Neural progenitor cell (in vitro differentiated cells): Measurements from ENCODE around the gene VRK2. TPM values are rescaled to one million over a fixed set of nuclear protein-coding genes. Genes with fewer than 3 reads are reported as not detected.

Experiments used
- DNase-seq: peaks from one replicate; pipeline ENCODE4 v3.0.0-alpha.2; 2016; ENCODE audit warnings: low spot score
- H2AFZ ChIP-seq: fragments of 200-600 bp; sonication (generic); replicated peaks from 2 replicates; pipeline ENCODE4 v1.6.1; 2016; ENCODE audit warnings: antibody characterized with exemption
- H3F3A ChIP-seq: fragments of 200-600 bp; sonication (generic); 2 replicates; pipeline ENCODE4 v1.6.1; 2016; ENCODE audit warnings: antibody characterized with exemption, low read depth
- H3K27ac ChIP-seq: fragments of 200-600 bp; sonication (generic); 2 replicates; pipeline ENCODE4 v1.5.1; 2016; ENCODE audit warnings: mild to moderate bottlenecking
- H3K27me3 ChIP-seq: fragments of 200-600 bp; sonication (generic); 2 replicates; pipeline ENCODE4 v1.6.1; 2016; ENCODE audit warnings: mild to moderate bottlenecking, moderate library complexity
- H3K36me3 ChIP-seq: fragments of 200-600 bp; sonication (generic); 2 replicates; pipeline ENCODE4 v1.5.1; 2016
- H3K4me1 ChIP-seq: fragments of 200-600 bp; sonication (generic); 2 replicates; pipeline ENCODE4 v1.6.1; 2016; ENCODE audit warnings: mixed run types
- H3K4me2 ChIP-seq: fragments of 200-600 bp; sonication (generic); 2 replicates; pipeline ENCODE4 v1.6.1; 2016
- H3K4me3 ChIP-seq: fragments of 200-600 bp; sonication (generic); 2 replicates; pipeline ENCODE4 v1.5.1; 2016
- H3K79me2 ChIP-seq: fragments of 200-600 bp; sonication (generic); 2 replicates; pipeline ENCODE4 v1.6.1; 2016; ENCODE audit warnings: low read depth
- H3K9ac ChIP-seq: fragments of 200-600 bp; sonication (generic); 2 replicates; pipeline ENCODE4 v1.6.1; 2016
- H3K9me3 ChIP-seq: fragments of 200-600 bp; sonication (generic); 2 replicates; pipeline ENCODE4 v1.5.1; 2016; ENCODE audit warnings: low read depth
- H4K20me1 ChIP-seq: fragments of 200-600 bp; sonication (generic); 2 replicates; pipeline ENCODE4 v1.6.1; 2016; ENCODE audit warnings: low read depth
- H3K27ac Mint-ChIP-seq: 3 replicates; pipeline ENCODE4 v1.8.0; 2021; ENCODE audit warnings: mixed read lengths
- H3K27me3 Mint-ChIP-seq: 2 replicates; pipeline ENCODE4 v1.8.0; 2022; ENCODE audit warnings: low read depth, mild to moderate bottlenecking, inconsistent platforms, moderate library complexity, mixed read lengths; ENCODE audit not compliant: insufficient read depth
- H3K36me3 Mint-ChIP-seq: 3 replicates; pipeline ENCODE4 v1.8.0; 2021; ENCODE audit warnings: mixed read lengths
- H3K4me1 Mint-ChIP-seq: 3 replicates; pipeline ENCODE4 v1.8.0; 2021; ENCODE audit warnings: mixed read lengths
- H3K4me3 Mint-ChIP-seq: 3 replicates; pipeline ENCODE4 v1.8.0; 2021; ENCODE audit warnings: mild to moderate bottlenecking, moderate library complexity, mixed read lengths
- H3K9me3 Mint-ChIP-seq: 3 replicates; pipeline ENCODE4 v1.8.0; 2020; ENCODE audit warnings: mixed read lengths
- CTCF ChIP-seq: fragments of 200-600 bp; sonication (generic); IDR thresholded peaks from 2 replicates; pipeline ENCODE4 v1.5.1; 2017; ENCODE audit warnings: antibody characterized with exemption, mild to moderate bottlenecking
- EZH2 ChIP-seq: fragments of 200-600 bp; sonication (generic); IDR thresholded peaks from 2 replicates; pipeline ENCODE4 v1.6.1; 2017; ENCODE audit warnings: antibody characterized with exemption, mild to moderate bottlenecking, moderate library complexity
- EZH2phosphoT487 ChIP-seq: fragments of 200-600 bp; sonication (generic); IDR thresholded peaks from 2 replicates; pipeline ENCODE4 v1.6.1; 2017; ENCODE audit warnings: antibody characterized with exemption
- total RNA-seq: library from RNA; depleted of rRNA; stranded (reverse); fragments of >200 nt; gene quantifications from 2 replicates; pipeline ENCODE4 v1.2.3, GENCODE V29; 2015; ENCODE audit warnings: low replicate concordance

VRK2 gene
- total RNA-seq, 1 donor from 2014 or later, result 39.2 TPM

GRCh38 chr2:58032764-58033080, 13.9 kb upstream of the VRK2 start:
- H3K27me3 Mint-ChIP-seq, result no peaks in the 10 kb centered on the region

GRCh38 chr2:58033530-58033929, 13.1 kb upstream of the VRK2 start:
- no peaks in the 10 kb centered on the region for H3K27me3 ChIP-seq
- H3F3A ChIP-seq, result no peaks in the 10 kb centered on the region

More at GRCh38 chr2:58032764-58033080, 13.9 kb upstream of the VRK2 start:
- Histone ChIP-seq H3K36me3 (no peaks in the 10 kb centered on the region), H3K4me1 (no peaks in the 10 kb centered on the region), H3K27me3 (no peaks in the 10 kb centered on the region), H3K4me2 (no peak overlapping the region), H2AFZ (no peak overlapping the region), H3K9me3 (no peaks in the 10 kb centered on the region), H3K79me2 (no peaks in the 10 kb centered on the region), H3K4me3 (no peak overlapping the region), H3K27ac (no peak overlapping the region), H3K9ac (no peak overlapping the region), H3F3A (no peaks in the 10 kb centered on the region), H4K20me1 (no peaks in the 10 kb centered on the region)
- H3K36me3 Mint-ChIP-seq, result no peaks in the 10 kb centered on the region
- no peak for DNase-seq
- no peaks in the 10 kb centered on the region for H3K9me3 Mint-ChIP-seq
- no peak overlapping the region for H3K27ac Mint-ChIP-seq
- H3K4me3 Mint-ChIP-seq, result no peak overlapping the region
- TF ChIP-seq CTCF, result no peak
- no peak for TF ChIP-seq EZH2
- no peak for TF ChIP-seq EZH2phosphoT487
- H3K4me1 Mint-ChIP-seq, result no peaks in the 10 kb centered on the region

GRCh38 chr2:58035352-58035751, 11.3 kb upstream of the VRK2 start:
- no peak for DNase-seq
- H2AFZ ChIP-seq, result no peak overlapping the region
- H3K9ac ChIP-seq, result no peak overlapping the region
- TF ChIP-seq EZH2phosphoT487 (no peak), CTCF (no peak), EZH2 (no peak)
- no peaks in the 10 kb centered on the region for H3K4me1 ChIP-seq
- no peaks in the 10 kb centered on the region for H3K9me3 ChIP-seq
- H3K27ac ChIP-seq, result no peak overlapping the region
- no peaks in the 10 kb centered on the region for H3K27me3 ChIP-seq
- no peaks in the 10 kb centered on the region for H3K36me3 Mint-ChIP-seq
- H3K27me3 Mint-ChIP-seq, result no peaks in the 10 kb centered on the region
- no peak overlapping the region for H3K4me3 ChIP-seq
- H3F3A ChIP-seq, result no peaks in the 10 kb centered on the region
- no peak overlapping the region for H3K4me2 ChIP-seq
- no peak overlapping the region for H3K4me3 Mint-ChIP-seq
- no peaks in the 10 kb centered on the region for H3K36me3 ChIP-seq
- no peaks in the 10 kb centered on the region for H3K9me3 Mint-ChIP-seq
- H3K4me1 Mint-ChIP-seq, result no peaks in the 10 kb centered on the region
- no peak overlapping the region for H3K27ac Mint-ChIP-seq
- no peaks in the 10 kb centered on the region for H4K20me1 ChIP-seq
- no peaks in the 10 kb centered on the region for H3K79me2 ChIP-seq

More at GRCh38 chr2:58033530-58033929, 13.1 kb upstream of the VRK2 start:
- Mint-ChIP-seq H3K4me1 (no peaks in the 10 kb centered on the region), H3K27ac (no peak overlapping the region), H3K36me3 (no peaks in the 10 kb centered on the region), H3K9me3 (no peaks in the 10 kb centered on the region), H3K27me3 (no peaks in the 10 kb centered on the region), H3K4me3 (no peak overlapping the region)
- no peaks in the 10 kb centered on the region for H3K4me1 ChIP-seq
- H3K9me3 ChIP-seq, result no peaks in the 10 kb centered on the region
- no peaks in the 10 kb centered on the region for H4K20me1 ChIP-seq
- H3K4me2 ChIP-seq, result no peak overlapping the region
- no peaks in the 10 kb centered on the region for H3K79me2 ChIP-seq
- no peak overlapping the region for H3K4me3 ChIP-seq
- H3K27ac ChIP-seq, result no peak overlapping the region
- no peak for DNase-seq
- H3K36me3 ChIP-seq, result no peaks in the 10 kb centered on the region
- TF ChIP-seq EZH2 (no peak), CTCF (no peak), EZH2phosphoT487 (no peak)
- no peak overlapping the region for H3K9ac ChIP-seq
- no peak overlapping the region for H2AFZ ChIP-seq

- Histone ChIP-seq H4K20me1 (no peaks in the 10 kb centered on the region), H3F3A (no peaks in the 10 kb centered on the region), H3K9me3 (no peaks in the 10 kb centered on the region), H2AFZ (no peak overlapping the region), H3K4me1 (no peaks in the 10 kb centered on the region), H3K9ac (no peak overlapping the region), H3K79me2 (no peaks in the 10 kb centered on the region), H3K36me3 (no peaks in the 10 kb centered on the region), H3K4me2 (no peak overlapping the region), H3K4me3 (no peak overlapping the region), H3K27ac (no peak overlapping the region), H3K27me3 (no peaks in the 10 kb centered on the region)
- Mint-ChIP-seq H3K4me1 (no peaks in the 10 kb centered on the region), H3K27ac (no peak overlapping the region), H3K9me3 (no peaks in the 10 kb centered on the region), H3K27me3 (peaks cover 2% of the 10 kb centered on the region), H3K36me3 (no peaks in the 10 kb centered on the region), H3K4me3 (no peak overlapping the region)
- TF ChIP-seq EZH2 (no peak), EZH2phosphoT487 (no peak), CTCF (no peak)
- no peak for DNase-seq
Observed at GRCh38 chr2:58039170-58039611, 7.4 kb upstream of the VRK2 start.
